ENCODE measurements around the gene PRPSAP2.
"Not testable (repeated sequence)": the region's sequence is repeated elsewhere in the genome, so short reads cannot be mapped to it uniquely, and the experiment has no call there.

PRPSAP2 gene, protein sequence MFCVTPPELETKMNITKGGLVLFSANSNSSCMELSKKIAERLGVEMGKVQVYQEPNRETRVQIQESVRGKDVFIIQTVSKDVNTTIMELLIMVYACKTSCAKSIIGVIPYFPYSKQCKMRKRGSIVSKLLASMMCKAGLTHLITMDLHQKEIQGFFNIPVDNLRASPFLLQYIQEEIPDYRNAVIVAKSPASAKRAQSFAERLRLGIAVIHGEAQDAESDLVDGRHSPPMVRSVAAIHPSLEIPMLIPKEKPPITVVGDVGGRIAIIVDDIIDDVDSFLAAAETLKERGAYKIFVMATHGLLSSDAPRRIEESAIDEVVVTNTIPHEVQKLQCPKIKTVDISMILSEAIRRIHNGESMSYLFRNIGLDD

GRCh38 chr17:18857864-18858566, at the start of gene PRPSAP2:
TSS of gene PRPSAP2 (plus strand) at chr17:18858131. CDS start at chr17:18865834, 7,703 bp downstream.
- peak; percentile 97 for DNase-seq (ENCODE audit: low spot score)

DNA sequence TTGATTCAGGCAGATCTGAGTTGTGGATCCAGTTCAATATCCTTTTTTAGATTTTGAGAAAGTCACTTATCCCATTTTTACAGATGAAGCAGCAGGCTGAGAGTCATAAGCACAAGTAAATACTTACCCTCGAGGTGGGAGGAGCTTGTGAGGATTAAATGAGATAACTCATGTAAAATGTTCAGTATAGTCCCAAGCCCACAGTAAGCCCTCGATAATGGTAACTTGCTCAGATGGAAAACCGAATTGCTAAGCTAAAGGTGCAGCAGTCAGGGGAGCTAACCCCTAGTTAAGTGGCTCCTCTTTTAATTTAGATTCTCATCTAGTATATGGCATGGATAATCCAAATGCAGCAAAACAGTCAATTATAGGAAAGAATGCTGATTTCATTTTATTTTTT, 42.0 kb upstream of the PRPSAP2 start:
- not testable (repeated sequence) for DNase-seq (ENCODE audit: low spot score)

DNA sequence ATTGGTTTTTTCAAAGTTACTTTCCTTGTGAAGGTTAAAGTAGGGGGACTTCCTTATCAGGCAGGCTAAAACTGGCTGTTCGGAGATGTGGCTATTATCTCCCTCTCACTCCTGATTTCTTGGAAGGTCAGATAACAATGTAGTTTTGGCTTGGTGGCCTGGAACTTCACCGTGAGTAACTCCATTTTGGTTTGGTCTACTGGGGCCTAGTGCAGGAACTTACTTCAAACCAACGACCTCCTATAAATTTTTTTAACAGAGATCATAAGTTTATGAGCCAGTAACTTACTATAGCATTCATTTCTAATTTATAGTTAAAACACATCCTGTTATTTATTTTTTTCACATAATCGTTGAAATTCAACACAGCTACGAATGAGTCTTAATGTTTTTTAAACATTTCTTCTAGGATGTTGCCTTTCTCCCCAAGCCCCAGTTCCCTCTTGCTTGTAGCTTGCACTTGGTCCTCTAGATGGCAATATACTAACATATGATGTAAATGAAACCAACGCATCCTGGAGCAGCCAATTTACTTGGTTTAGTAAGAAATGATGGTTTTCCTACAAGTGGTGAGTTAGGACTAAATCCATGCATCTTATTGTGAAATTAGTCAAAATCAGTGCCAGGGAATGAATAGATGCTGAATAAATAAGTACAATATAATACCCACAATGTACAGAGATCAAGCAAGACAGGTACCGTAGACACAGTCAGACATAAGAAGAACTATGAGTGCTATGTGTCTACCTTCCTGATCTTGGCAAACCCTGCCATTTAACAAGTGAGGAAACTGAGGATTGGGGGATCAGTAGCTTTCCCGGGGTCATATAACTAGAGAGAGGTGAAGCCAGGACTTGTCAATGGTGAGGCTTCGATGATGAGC, 41.2 kb upstream of the PRPSAP2 start:
- peak; percentile 68 for DNase-seq (ENCODE audit: low spot score)

GRCh38 chr17:18821430-18821829, 36.5 kb upstream of the PRPSAP2 start:
- not testable (repeated sequence) for DNase-seq (ENCODE audit: low spot score)

- DNase-seq (ENCODE audit: low spot score), result not testable (repeated sequence)
Measured at GRCh38 chr17:18827613-18828012, 30.3 kb upstream of the PRPSAP2 start.

DNA sequence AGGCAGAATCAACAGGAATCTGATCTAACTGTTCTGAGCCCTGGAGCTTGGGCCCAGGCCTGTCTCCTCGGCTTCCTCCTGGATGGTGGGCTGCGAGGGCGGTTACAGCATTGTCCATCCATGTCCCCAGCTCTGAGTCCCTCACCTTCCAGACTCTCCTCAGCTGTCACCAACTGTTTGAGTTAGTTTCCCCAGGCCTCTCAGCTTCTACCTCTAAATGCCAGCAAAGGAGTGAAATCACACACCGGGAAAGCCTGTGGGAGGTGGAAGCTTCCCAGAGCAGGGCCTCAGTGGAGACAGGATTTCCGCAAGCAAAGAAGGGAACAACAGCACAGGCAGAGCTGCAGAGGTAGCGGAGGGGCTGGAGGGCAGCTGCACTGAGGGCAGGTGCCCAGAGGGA, 9.4 kb upstream of the PRPSAP2 start:
- no peak for DNase-seq (ENCODE audit: low spot score)

DNA sequence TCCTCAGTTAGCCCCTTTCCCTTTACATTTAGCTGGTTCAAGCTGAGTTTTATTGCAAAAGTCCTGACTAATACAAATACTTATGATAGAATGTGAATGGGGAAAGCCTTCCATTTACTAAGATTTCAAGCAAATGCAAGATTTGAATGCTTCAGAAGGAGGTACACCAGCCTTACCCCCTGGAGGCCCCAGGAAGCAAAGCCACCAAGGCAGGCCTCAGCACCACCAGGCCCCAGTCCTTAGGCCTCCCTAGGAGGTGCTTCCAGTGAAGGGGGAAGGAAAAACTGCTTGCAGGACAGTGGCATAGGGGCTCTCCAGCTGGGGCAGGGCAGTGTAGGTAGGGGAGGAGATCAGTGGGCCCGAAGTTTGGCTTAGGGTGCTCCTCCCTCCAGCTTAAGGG, 7.3 kb upstream of the PRPSAP2 start:
- DNase-seq (ENCODE audit: low spot score), result no peak

- no peak for DNase-seq (ENCODE audit: low spot score)
Measured at GRCh38 chr17:18851201-18851600, 6.7 kb upstream of the PRPSAP2 start.

- DNase-seq (ENCODE audit: low spot score), result no peak
Measured at GRCh38 chr17:18854956-18855355, 3.0 kb upstream of the PRPSAP2 start.

GRCh38 chr17:18855831-18856569, 1.9 kb upstream of the PRPSAP2 start:
- peak; percentile 96 for DNase-seq (ENCODE audit: low spot score)

GRCh38 chr17:18856570-18856915, 1.4 kb upstream of the PRPSAP2 start:
- no peak for DNase-seq (ENCODE audit: low spot score)

DNA sequence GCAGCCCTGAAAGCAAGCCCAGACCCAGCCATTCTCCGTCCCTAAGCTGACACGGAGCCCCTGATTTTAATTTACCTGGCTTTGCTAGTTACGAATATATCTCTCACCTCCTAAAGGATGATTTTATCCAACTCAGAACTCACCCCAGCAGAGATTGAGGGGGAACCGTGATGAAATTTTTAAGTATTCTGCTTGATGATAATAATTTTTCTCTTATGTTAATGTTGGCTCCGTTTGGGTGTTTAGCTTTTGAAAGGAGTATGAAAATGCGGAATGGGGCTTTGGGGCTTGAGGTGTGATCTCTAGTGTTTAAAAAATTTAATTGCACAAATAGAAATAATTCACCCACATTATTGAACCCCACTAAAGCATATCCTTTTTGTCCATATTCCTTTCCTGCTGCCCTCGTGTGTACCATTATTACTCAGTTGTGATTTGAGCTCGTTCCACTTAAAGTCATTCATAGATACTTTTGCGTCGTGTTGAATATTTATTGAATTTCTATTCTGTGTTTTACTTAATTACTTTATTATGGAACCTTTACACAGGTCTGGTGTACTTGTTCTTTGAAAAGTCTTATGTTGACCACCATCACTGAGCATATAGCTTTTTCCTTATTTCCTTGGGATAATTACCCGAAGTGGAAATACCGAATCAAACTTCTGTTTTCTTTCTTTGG, 775 bp downstream of the PRPSAP2 start:
- DNase-seq (ENCODE audit: low spot score), result no peak

DNA sequence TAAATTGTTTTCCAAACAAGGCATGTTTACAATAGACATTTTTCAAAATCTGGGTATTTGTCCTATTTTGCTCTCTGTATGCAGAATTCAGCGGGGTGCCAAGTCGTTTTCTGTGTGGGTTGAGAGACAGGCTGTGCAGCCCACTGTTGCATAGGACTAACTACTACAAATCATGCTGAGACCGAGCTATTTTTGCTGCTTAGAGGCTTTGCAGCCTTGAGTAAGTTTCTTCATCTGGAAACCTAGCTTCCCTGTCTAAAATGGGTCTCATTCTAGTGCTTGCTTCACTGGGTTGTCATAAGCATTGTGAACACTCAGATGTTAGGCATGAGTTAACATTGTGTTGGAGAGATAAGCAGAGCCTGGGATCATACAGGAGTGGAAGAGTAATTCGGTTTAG, 1.3 kb downstream of the PRPSAP2 start:
- peak; percentile 33 for DNase-seq (ENCODE audit: low spot score)

DNA sequence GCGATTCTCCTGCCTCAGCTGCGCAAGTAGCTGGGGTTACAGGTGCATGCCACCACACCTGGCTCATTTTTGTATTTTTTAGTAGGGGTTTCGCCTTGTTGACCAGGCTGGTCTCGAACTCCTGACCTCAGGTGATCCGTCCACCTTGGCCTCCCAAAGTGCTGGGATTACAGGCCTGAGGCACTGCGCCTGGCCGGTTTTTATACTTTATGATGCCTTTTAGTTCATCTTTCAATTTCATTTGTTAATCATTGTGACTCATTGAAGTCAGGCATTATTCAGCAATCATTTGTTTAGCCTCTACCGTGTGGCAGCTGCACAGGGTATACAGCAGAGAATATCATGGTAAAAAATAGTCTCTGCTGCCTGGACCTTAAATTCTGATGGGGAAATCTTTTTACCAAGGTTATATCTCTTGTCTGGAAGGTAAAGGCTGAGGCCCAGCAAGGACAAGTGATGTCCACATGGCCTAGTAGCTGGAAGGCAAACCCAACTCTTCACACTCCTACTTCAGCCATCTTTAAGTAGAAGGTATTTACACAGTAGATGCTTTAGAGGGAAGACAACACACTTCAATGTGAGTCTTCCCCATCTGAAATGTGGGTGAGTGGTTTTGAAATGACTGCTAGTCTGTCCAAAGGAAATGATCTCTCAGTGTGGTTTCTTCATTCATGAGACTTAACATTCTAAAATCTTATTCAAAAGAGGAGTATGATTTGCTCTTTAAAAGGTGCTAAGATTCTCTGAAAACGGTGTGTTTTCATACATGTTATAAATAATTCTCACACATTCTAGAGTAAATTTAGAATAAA, 2.4 kb downstream of the PRPSAP2 start:
- DNase-seq (ENCODE audit: low spot score), result no peak

GRCh38 chr17:18862011-18862410, 4.1 kb downstream of the PRPSAP2 start:
- no peak for DNase-seq (ENCODE audit: low spot score)

DNA sequence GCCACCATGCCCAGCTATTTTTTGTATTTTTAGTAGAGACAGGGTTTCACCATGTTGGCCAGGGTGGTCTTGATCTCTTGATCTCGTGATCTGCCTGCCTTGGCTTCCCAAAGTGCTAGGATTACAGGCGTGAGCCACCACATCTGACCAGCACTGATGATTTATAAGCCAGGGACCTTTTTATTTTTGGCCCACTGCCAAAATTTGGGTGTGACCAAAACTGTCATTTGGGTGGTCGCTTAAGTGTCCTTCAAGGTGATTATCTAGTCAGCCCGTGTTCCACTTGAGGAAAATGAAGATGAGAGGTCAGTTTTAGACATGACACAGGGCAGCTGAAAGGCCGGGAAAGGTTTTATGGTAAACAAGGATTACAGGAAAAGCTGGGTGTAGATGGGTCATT, 7.1 kb downstream of the PRPSAP2 start:
- DNase-seq (ENCODE audit: low spot score), result not testable (repeated sequence)

DNA sequence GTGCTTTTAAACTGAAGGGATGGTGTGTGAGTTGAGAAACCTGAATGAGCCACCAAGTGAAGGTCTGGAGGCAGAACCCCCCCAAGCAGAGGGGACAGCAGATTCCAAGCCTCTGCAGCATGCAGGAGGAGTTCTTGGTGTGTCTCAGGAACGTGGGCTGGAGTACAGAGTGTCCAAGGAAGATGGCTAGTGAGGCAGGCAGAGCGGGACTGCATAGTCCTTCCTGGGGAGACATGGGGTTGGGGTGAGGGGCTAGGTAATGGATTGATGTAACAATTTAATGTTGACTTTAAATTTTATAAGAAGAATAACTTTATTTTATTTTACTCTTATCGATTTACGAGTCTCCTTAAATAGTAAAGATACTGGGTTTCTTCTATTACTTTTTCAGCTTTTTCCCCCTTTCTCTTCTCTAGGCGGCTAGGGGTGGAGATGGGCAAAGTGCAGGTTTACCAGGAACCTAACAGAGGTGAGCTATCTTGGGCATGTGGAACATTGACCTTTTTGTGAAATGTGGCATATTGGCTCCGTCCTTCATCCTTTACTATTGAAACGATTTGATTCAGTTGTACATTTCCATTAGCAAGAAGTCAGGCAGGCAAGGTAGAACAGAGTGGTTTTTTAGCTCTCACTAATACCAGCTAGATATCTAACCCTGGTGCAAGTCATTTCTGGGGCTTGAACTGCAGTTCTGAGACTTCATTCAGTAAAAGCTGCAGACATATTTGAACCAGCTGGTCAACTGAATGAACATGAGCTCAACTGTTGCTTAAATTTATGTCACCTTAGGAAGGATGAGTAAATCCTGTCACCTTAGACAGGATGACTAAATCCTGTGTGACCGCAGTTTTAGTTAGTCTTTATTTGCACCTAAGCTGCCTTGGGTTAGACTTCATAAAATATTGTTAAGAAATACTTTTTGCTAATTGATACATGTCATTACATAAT, 9.2 kb downstream of the PRPSAP2 start:
- DNase-seq (ENCODE audit: low spot score), result no peak

- DNase-seq (ENCODE audit: low spot score), result no peak
Measured at GRCh38 chr17:18877104-18877645, 19.2 kb downstream of the PRPSAP2 start.

DNA sequence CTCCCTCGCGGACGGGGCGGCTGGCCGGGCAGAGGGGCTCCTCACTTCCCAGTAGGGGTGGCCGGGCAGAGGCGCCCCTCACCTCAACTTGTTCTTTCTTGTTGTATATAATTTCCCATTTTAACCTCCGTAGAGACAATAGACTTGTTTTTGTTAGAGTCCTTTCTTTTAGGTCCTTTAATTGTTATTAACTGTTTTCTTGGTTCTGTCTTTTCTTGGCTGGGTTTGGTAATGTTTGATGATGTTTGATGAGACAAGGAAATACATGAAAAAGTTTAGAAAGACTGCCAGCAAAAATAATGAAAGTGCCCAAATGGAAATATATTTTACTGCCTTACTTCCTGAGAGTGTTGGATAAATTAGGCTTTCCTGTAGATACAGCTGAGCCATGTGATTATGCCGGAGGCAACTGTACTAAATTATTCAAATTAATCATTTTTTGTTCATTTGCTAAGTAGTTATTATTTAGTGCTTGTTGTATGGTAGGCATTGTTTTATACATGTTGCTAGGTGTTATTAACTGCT, 30.9 kb downstream of the PRPSAP2 start:
- DNase-seq (ENCODE audit: low spot score), result no peak
